Stimulated activated CD4-positive, alpha-beta T cell treated with anti-CD3 and anti-CD28 coated beads, TNF-alpha, amount 100 ng/mL, for 4 hours (primary cell): ENCODE data around the gene PRTG.

ENCODE experiments used
- DNase-seq, 3 experiments: peaks; one replicate each; pipeline ENCODE4 v3.0.0-alpha.2; 2020; ENCODE audit warnings: low read depth in 3 of 3

The PRTG gene

DNA sequence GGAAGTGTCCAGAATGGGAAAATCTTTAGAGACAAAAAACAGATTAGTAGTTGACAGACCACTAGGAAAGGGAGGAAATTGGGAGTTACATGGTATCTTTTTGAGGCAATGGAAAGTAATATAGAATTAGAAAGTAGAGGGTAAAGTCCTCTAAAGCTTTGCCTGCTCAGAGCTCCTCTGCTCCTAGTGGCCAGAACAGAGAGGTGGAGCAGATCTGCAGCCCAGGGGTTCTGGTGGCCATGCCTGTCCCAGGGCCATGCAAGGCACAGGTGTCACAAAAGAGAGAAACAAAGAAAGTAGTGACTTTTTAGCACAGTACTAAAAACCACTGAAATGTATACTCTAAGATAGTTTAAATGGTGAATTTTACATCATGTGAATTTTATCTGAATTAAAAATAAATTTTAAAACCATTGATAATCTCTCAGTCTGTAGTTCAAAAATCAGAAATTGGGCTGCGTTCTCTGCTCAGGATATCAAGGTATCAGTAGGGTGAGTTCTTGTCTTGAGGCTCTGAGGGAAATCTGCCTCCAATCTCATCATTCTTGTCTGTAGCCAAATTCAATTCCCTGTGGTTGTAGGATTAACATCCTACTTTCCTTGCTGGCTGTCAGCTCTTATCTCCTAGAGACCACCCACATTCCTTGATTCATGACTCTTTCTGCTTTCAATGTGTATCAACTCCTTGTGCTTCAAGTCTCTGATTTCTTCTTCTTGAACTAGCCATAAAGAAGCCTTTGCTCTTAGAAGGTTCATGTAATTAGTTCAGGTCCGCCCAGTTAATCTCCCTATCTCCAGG, 178.4 kb downstream of the PRTG start:
- no peak for DNase-seq

DNA sequence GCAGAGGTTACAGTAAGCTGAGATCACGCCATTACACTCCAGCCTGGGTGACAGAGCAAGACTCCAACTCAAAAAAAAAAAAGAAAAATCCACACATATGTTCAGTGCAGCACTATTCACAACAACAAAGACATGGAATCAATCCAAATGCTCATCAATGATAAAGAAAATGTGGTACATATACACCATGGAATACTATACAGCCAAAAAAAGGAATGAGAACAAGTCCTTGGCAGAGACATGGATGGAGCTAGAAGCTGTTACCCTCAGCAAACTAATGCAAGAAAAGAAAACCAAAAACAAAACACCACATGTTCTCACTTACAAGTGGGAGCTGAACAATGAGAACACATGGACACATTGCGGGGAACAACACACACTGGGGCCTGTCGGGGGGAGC, 180.4 kb downstream of the PRTG start:
- DNase-seq, result no peak
